Keratinocyte (primary cell): Measurements from ENCODE around the gene TNFRSF11A. TPM values are rescaled to one million over a fixed set of nuclear protein-coding genes. Genes with fewer than 3 reads are reported as not detected.

Experiments
- DNase-seq: peaks from one replicate; pipeline ENCODE4 v3.0.0-alpha.2; 2011; ENCODE audit warnings: low read depth, missing footprints, low spot score
- FAIRE-seq: peaks from 2 replicates; lab custom pipeline; 2011; peaks lifted over from hg19 to GRCh38; lab: Jason Lieb, UNC
- H2AFZ ChIP-seq: 2 replicates; pipeline ENCODE4 v1.6.0; 2012; ENCODE audit warnings: low read length, control low read depth, inconsistent platforms; ENCODE audit not compliant: control insufficient read depth
- H3K27ac ChIP-seq: 2 replicates; pipeline ENCODE4 v1.5.1; 2011; ENCODE audit warnings: low read length; ENCODE audit not compliant: control insufficient read depth, insufficient read depth
- H3K27me3 ChIP-seq: 3 replicates; pipeline ENCODE4 v1.6.0; 2011; ENCODE audit warnings: low read length; ENCODE audit not compliant: control insufficient read depth, insufficient read depth; ENCODE audit errors: extremely low read depth
- H3K36me3 ChIP-seq, 2 experiments: 2 replicates in 1 of 2; 3 replicates in 1 of 2; pipeline ENCODE4 v1.5.1; 2011; ENCODE audit warnings: low read length in 2 of 2, mild to moderate bottlenecking in 1 of 2; ENCODE audit not compliant: control insufficient read depth in 2 of 2, insufficient read depth in 2 of 2; ENCODE audit errors: extremely low read depth in 1 of 2
- H3K4me1 ChIP-seq: 3 replicates; pipeline ENCODE4 v1.5.1; 2011; ENCODE audit warnings: low read length; ENCODE audit not compliant: control insufficient read depth, insufficient read depth; ENCODE audit errors: extremely low read depth
- H3K4me2 ChIP-seq: 3 replicates; pipeline ENCODE4 v1.6.0; 2011; ENCODE audit warnings: low read depth, low read length; ENCODE audit not compliant: control insufficient read depth, insufficient read depth; ENCODE audit errors: extremely low read depth
- H3K4me3 ChIP-seq, 3 experiments: fragments of 200-600 bp in 1 of 3; sonication (generic) in 1 of 3; 2 replicates in 2 of 3; 3 replicates in 1 of 3; pipeline ENCODE4 v1.5.1; 2011 to 2016; ENCODE audit warnings: low read length in 3 of 3, mild to moderate bottlenecking in 3 of 3, control low read depth in 2 of 3, inconsistent platforms in 1 of 3, low read depth in 1 of 3, mixed read lengths in 1 of 3, mixed run types in 1 of 3, moderate library complexity in 1 of 3; ENCODE audit not compliant: control insufficient read depth in 2 of 3, insufficient read depth in 2 of 3; ENCODE audit errors: extremely low read depth in 1 of 3
- H3K79me2 ChIP-seq: 2 replicates; pipeline ENCODE4 v1.6.0; 2012; ENCODE audit warnings: low read length; ENCODE audit not compliant: control insufficient read depth, insufficient read depth
- H3K9ac ChIP-seq: 3 replicates; pipeline ENCODE4 v1.6.0; 2011; ENCODE audit warnings: low read length; ENCODE audit not compliant: control insufficient read depth, insufficient read depth; ENCODE audit errors: extremely low read depth
- H3K9me1 ChIP-seq: 3 replicates; pipeline ENCODE4 v1.6.0; 2011; ENCODE audit warnings: low read length; ENCODE audit not compliant: control insufficient read depth, insufficient read depth; ENCODE audit errors: extremely low read depth
- H3K9me3 ChIP-seq: 2 replicates; pipeline ENCODE4 v1.5.1; 2012; ENCODE audit warnings: low read depth, low read length; ENCODE audit not compliant: control insufficient read depth
- H4K20me1 ChIP-seq: 3 replicates; pipeline ENCODE4 v1.6.0; 2011; ENCODE audit warnings: low read length; ENCODE audit not compliant: control insufficient read depth, insufficient read depth; ENCODE audit errors: extremely low read depth
- EZH2 ChIP-seq: IDR thresholded peaks from one replicate; pipeline ENCODE4 v1.6.1; 2012; ENCODE audit warnings: inconsistent platforms, mild to moderate bottlenecking, low read length, moderate library complexity
- dilution Hi-C: fragments of 300-500 bp; cut with MboI; formaldehyde crosslinking; loops from one replicate; pipeline ENCODE4 v1.7.0; 2020; ENCODE audit warnings: low sequenced_read_pairs; ENCODE audit not compliant: extremely low pct_ligation_motif_present
- polyA plus RNA-seq, 5 experiments: library from polyadenylated mRNA; depleted of rRNA in 3 of 5; stranded (reverse) in 3 of 5; stranded (forward) in 1 of 5; unstranded in 1 of 5; fragments of >200 nt; gene quantifications; 1 replicate in 1 of 5; 2 replicates in 3 of 5; 3 replicates in 1 of 5; pipeline versions ENCODE4 v1.2.1 to v1.2.3, GENCODE V29; 2011 to 2012; ENCODE audit warnings: missing spikeins in 2 of 5, low read depth in 1 of 5, low replicate concordance in 1 of 5
- TF ChIP-seq, protein P1 (sequence below), 3 experiments: IDR thresholded peaks in 1 of 3; conservative IDR thresholded peaks in 1 of 3; optimal IDR thresholded peaks in 1 of 3; 2 replicates in 2 of 3; 3 replicates in 1 of 3; pipeline versions ENCODE3 to v1.5.1; 2011; ENCODE audit warnings: low read length in 3 of 3, mild to moderate bottlenecking in 3 of 3, moderate library complexity in 2 of 3, control low read depth in 1 of 3, inconsistent platforms in 1 of 3; ENCODE audit not compliant: insufficient read depth in 2 of 3; ENCODE audit errors: extremely low read depth in 1 of 3

Gene TNFRSF11A
- polyA plus RNA-seq, 1 donor (not counting 4 experiments of a cell fraction or from before 2014, with no cell fraction given) = 0.51 TPM

DNA sequence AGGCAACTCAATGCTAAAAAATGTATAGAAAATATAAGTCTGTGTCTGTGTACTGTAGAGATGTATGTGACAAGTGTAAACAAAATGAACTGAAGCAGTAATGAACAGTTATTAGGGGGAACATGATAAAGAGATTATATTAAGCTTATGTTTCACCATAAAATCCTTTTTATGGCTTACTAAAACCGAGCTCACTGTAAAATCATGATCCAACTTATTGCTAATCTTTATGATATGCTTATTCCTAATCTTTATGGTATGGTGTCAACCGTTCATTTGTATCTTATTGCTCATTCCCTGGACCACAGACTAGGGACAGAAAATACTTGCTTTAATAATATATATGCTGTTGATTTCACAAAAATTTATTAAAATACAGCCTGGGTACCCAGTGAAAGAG is 62.1 kb downstream of the TNFRSF11A start:
- FAIRE-seq (no peak), DNase-seq (no peak)
- TF ChIP-seq, protein P1, sequence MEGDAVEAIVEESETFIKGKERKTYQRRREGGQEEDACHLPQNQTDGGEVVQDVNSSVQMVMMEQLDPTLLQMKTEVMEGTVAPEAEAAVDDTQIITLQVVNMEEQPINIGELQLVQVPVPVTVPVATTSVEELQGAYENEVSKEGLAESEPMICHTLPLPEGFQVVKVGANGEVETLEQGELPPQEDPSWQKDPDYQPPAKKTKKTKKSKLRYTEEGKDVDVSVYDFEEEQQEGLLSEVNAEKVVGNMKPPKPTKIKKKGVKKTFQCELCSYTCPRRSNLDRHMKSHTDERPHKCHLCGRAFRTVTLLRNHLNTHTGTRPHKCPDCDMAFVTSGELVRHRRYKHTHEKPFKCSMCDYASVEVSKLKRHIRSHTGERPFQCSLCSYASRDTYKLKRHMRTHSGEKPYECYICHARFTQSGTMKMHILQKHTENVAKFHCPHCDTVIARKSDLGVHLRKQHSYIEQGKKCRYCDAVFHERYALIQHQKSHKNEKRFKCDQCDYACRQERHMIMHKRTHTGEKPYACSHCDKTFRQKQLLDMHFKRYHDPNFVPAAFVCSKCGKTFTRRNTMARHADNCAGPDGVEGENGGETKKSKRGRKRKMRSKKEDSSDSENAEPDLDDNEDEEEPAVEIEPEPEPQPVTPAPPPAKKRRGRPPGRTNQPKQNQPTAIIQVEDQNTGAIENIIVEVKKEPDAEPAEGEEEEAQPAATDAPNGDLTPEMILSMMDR (optimal IDR thresholded peaks at IDR 0.05 in 1 of 3, IDR thresholded peaks at IDR 0.05 in 1 of 3, conservative IDR thresholded peaks at IDR 0.05 in 1 of 3; ENCODE audit: extremely low read depth in 1 of 3, insufficient read depth in 2 of 3, low read length in 3 of 3) = no peak
- TF ChIP-seq EZH2 = no peak
- Histone ChIP-seq H3K9me1 (no peaks in the 10 kb centered on the region), H3K27me3 (no peaks in the 10 kb centered on the region), H2AFZ (no peak overlapping the region), H3K79me2 (no peaks in the 10 kb centered on the region), H3K9me3 (no peaks in the 10 kb centered on the region), H3K27ac (no peak overlapping the region), H3K36me3 (no peaks in the 10 kb centered on the region), H3K4me1 (peaks cover 8% of the 10 kb centered on the region), H3K4me2 (no peak overlapping the region), H3K4me3 (no peak overlapping the region), H4K20me1 (no peaks in the 10 kb centered on the region), H3K9ac (no peak overlapping the region)
- dilution Hi-C loops = no loop called here

GRCh38 chr18:62388855-62389760 is 64.0 kb downstream of the TNFRSF11A start:
- Histone ChIP-seq H3K9me3 (no peaks in the 10 kb centered on the region), H3K9ac (no peak overlapping the region), H3K27ac (no peak overlapping the region), H3K4me3 (no peak overlapping the region), H3K36me3 (no peaks in the 10 kb centered on the region), H3K4me2 (no peak overlapping the region), H3K9me1 (no peaks in the 10 kb centered on the region), H2AFZ (no peak overlapping the region), H4K20me1 (no peaks in the 10 kb centered on the region), H3K27me3 (no peaks in the 10 kb centered on the region), H3K79me2 (no peaks in the 10 kb centered on the region), H3K4me1 (peaks cover 4% of the 10 kb centered on the region)
- dilution Hi-C loops = no loop called here
- DNase-seq (no peak), FAIRE-seq (no peak)
- TF ChIP-seq EZH2 = no peak
- TF ChIP-seq, protein P1 (optimal IDR thresholded peaks at IDR 0.05 in 1 of 3, IDR thresholded peaks at IDR 0.05 in 1 of 3, conservative IDR thresholded peaks at IDR 0.05 in 1 of 3; ENCODE audit: extremely low read depth in 1 of 3, insufficient read depth in 2 of 3, low read length in 3 of 3) = no peak
